OCI-LY1 (cell line): ENCODE data around the gene RPL7A.

ENCODE experiments used
- H2AFZ ChIP-seq: fragments of 200-600 bp; sonication (generic), shearing (Covaris generic); 2 replicates; pipeline ENCODE4 v1.6.0; 2014; ENCODE audit warnings: antibody characterized with exemption, mild to moderate bottlenecking, low read length
- H3F3A ChIP-seq: fragments of 200-600 bp; sonication (generic), shearing (Covaris generic); 2 replicates; pipeline ENCODE4 v1.6.0; 2014; ENCODE audit warnings: mild to moderate bottlenecking, antibody characterized with exemption, low read length, moderate library complexity; ENCODE audit not compliant: insufficient read depth
- H3K27ac ChIP-seq: fragments of 200-600 bp; sonication (generic); 2 replicates; pipeline ENCODE4 v1.5.1; 2014; ENCODE audit warnings: low read length, mixed run types, mild to moderate bottlenecking, low read depth; ENCODE audit not compliant: poor library complexity, severe bottlenecking
- H3K27me3 ChIP-seq: fragments of 200-600 bp; sonication (generic); 2 replicates; pipeline ENCODE4 v1.6.0; 2014; ENCODE audit warnings: antibody characterized with exemption, mild to moderate bottlenecking, low read length, moderate library complexity; ENCODE audit not compliant: insufficient read depth
- H3K36me3 ChIP-seq: fragments of 200-600 bp; sonication (generic); 2 replicates; pipeline ENCODE4 v1.6.1; 2014; ENCODE audit warnings: mild to moderate bottlenecking, antibody characterized with exemption, low read length, moderate library complexity, mixed read lengths; ENCODE audit not compliant: insufficient read depth
- H3K4me1 ChIP-seq: fragments of 200-600 bp; sonication (generic); 2 replicates; pipeline ENCODE4 v1.5.1; 2014; ENCODE audit warnings: mild to moderate bottlenecking, low read length, moderate library complexity; ENCODE audit not compliant: insufficient read depth, severe bottlenecking
- H3K4me2 ChIP-seq: fragments of 200-600 bp; sonication (generic), shearing (Covaris generic); 2 replicates; pipeline ENCODE4 v1.6.1; 2014; ENCODE audit warnings: low read length
- H3K4me3 ChIP-seq: fragments of 200-600 bp; sonication (generic); 2 replicates; pipeline ENCODE4 v1.5.1; 2014; ENCODE audit warnings: low read length, low read depth, mild to moderate bottlenecking, mixed read lengths; ENCODE audit not compliant: poor library complexity, severe bottlenecking
- H3K79me2 ChIP-seq: fragments of 200-600 bp; shearing (Covaris generic); 2 replicates; pipeline ENCODE4 v1.6.1; 2016; ENCODE audit warnings: mixed run types, low read length, mixed read lengths; ENCODE audit not compliant: insufficient read depth
- H3K9ac ChIP-seq: fragments of 200-600 bp; sonication (generic), shearing (Covaris generic); 2 replicates; pipeline ENCODE4 v1.6.1; 2014; ENCODE audit warnings: mild to moderate bottlenecking, low read length, mixed read lengths
- H3K9me2 ChIP-seq: fragments of 200-600 bp; sonication (generic), shearing (Covaris generic); 2 replicates; pipeline ENCODE4 v1.6.1; 2014; ENCODE audit warnings: low read depth, mild to moderate bottlenecking, low read length, mixed read lengths
- H3K9me3 ChIP-seq: fragments of 200-600 bp; shearing (Covaris generic); 2 replicates; pipeline ENCODE4 v1.6.1; 2014; ENCODE audit warnings: low read length, mixed read lengths
- H4K20me1 ChIP-seq: fragments of 200-600 bp; sonication (generic), shearing (Covaris generic); 2 replicates; pipeline ENCODE4 v1.6.0; 2016; ENCODE audit warnings: mild to moderate bottlenecking, low read length; ENCODE audit not compliant: insufficient read depth
- EZH2 ChIP-seq: fragments of 200-600 bp; sonication (generic), shearing (Covaris generic); IDR thresholded peaks from 2 replicates; pipeline ENCODE4 v1.8.0; 2017; ENCODE audit warnings: borderline replicate concordance, mixed run types, mild to moderate bottlenecking, antibody characterized with exemption, low read length, moderate library complexity, mixed read lengths
- TF ChIP-seq, protein P1 (sequence below): fragments of 200-600 bp; sonication (generic), shearing (Covaris generic); IDR thresholded peaks from 2 replicates; pipeline ENCODE4 v1.5.1; 2017; ENCODE audit warnings: mild to moderate bottlenecking, antibody characterized with exemption, low read length, moderate library complexity, mixed read lengths

Gene RPL7A

DNA sequence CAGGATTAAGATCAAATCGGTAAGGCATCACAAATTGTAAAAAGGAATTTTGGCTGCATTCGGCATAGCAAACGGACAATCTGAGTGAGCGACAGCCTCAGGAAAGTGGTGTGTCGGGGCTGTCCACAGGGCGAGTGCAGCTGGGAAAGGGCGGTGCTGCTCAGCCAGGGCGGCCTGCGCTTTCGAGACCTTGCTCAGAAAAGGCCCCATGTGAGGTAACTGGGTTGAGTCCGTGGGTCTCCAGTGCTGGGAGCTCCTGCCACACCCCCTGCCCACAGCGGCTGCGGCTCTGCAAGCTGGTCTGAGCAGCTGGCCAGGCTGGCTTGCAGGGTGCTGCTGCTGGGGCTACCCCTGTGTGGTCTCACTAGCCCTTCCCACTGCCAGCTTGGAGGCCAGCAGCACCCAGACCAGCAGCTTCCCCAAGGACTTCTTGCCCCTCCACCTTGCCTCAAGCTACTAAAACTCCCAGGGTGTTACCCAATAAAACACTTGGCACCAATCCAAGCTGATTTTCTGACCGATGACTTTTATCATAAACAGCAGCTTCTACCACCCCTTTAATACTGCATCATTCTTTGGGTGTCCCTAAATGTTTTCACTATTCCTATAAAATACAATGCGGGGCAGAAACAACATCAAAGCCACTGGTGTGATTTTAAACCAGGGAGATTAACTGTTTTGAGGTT is 14.5 kb downstream of the RPL7A start:
- H3K4me3 ChIP-seq: no peak overlapping the region
- no peak overlapping the region for H3K4me2 ChIP-seq
- H2AFZ ChIP-seq: no peak overlapping the region
- no peak for TF ChIP-seq EZH2
- TF ChIP-seq, protein P1, sequence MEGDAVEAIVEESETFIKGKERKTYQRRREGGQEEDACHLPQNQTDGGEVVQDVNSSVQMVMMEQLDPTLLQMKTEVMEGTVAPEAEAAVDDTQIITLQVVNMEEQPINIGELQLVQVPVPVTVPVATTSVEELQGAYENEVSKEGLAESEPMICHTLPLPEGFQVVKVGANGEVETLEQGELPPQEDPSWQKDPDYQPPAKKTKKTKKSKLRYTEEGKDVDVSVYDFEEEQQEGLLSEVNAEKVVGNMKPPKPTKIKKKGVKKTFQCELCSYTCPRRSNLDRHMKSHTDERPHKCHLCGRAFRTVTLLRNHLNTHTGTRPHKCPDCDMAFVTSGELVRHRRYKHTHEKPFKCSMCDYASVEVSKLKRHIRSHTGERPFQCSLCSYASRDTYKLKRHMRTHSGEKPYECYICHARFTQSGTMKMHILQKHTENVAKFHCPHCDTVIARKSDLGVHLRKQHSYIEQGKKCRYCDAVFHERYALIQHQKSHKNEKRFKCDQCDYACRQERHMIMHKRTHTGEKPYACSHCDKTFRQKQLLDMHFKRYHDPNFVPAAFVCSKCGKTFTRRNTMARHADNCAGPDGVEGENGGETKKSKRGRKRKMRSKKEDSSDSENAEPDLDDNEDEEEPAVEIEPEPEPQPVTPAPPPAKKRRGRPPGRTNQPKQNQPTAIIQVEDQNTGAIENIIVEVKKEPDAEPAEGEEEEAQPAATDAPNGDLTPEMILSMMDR: no peak
- H3K4me1 ChIP-seq: peaks cover 7% of the 10 kb centered on the region
- H3K27ac ChIP-seq: no peak overlapping the region
- H3K79me2 ChIP-seq: no peaks in the 10 kb centered on the region
- H3K27me3 ChIP-seq: no peaks in the 10 kb centered on the region
- H3K9me3 ChIP-seq: no peaks in the 10 kb centered on the region
- peaks cover 87% of the 10 kb centered on the region for H3K36me3 ChIP-seq
- H3K9me2 ChIP-seq: no peaks in the 10 kb centered on the region
- no peaks in the 10 kb centered on the region for H3F3A ChIP-seq
- no peak overlapping the region for H3K9ac ChIP-seq
- no peaks in the 10 kb centered on the region for H4K20me1 ChIP-seq

- peaks cover 70% of the 10 kb centered on the region for H3K36me3 ChIP-seq
- H2AFZ ChIP-seq: no peak overlapping the region
- no peaks in the 10 kb centered on the region for H3K27me3 ChIP-seq
- no peak overlapping the region for H3K9ac ChIP-seq
- no peaks in the 10 kb centered on the region for H3K9me2 ChIP-seq
- no peaks in the 10 kb centered on the region for H4K20me1 ChIP-seq
- H3F3A ChIP-seq: no peaks in the 10 kb centered on the region
- no peak overlapping the region for H3K27ac ChIP-seq
- H3K79me2 ChIP-seq: peaks cover 4% of the 10 kb centered on the region
- H3K9me3 ChIP-seq: no peaks in the 10 kb centered on the region
- no peak overlapping the region for H3K4me2 ChIP-seq
- no peak overlapping the region for H3K4me3 ChIP-seq
- TF ChIP-seq EZH2: no peak
- TF ChIP-seq, protein P1: no peak
- peaks cover 13% of the 10 kb centered on the region for H3K4me1 ChIP-seq
These were observed 18.4 kb downstream of the RPL7A start for GRCh38 chr9:133366435-133366834.

DNA sequence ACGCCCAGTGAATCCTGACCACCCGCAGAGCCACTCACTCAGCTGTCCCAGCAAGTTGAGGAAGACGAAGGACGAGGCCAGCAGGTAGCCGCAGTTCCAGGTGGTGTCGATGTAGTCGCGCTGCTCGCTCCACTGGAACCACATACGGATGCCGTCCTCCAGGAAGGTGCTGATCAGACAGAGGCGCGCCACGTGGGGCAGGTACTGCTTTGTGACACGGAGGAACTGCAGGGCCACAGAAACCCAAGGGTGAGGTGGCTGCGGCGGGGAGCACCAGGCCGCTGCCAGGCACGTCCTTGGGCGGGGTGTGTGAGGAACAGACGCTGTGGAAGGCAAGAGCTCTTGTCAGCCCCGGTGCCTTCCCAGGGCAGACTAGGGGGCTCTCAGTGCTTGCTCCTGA is 19.2 kb downstream of the RPL7A start:
- H3K79me2 ChIP-seq: peaks cover 12% of the 10 kb centered on the region
- no peaks in the 10 kb centered on the region for H3K9me2 ChIP-seq
- no peak overlapping the region for H3K4me3 ChIP-seq
- H3K9ac ChIP-seq: no peak overlapping the region
- no peaks in the 10 kb centered on the region for H3F3A ChIP-seq
- H3K36me3 ChIP-seq: peaks cover 62% of the 10 kb centered on the region
- no peak overlapping the region for H2AFZ ChIP-seq
- no peaks in the 10 kb centered on the region for H3K27me3 ChIP-seq
- H3K9me3 ChIP-seq: no peaks in the 10 kb centered on the region
- no peak overlapping the region for H3K27ac ChIP-seq
- no peak for TF ChIP-seq EZH2
- TF ChIP-seq, protein P1: no peak
- peaks cover 21% of the 10 kb centered on the region for H3K4me1 ChIP-seq
- H4K20me1 ChIP-seq: no peaks in the 10 kb centered on the region
- H3K4me2 ChIP-seq: no peak overlapping the region
